Measurements from ENCODE around the gene SLC25A19.
A peak's percentile ranks its signal among the peaks of the same experiment; 100 is the strongest.
"Not testable (repeated sequence)": the region's sequence is repeated elsewhere in the genome, so short reads cannot be mapped to it uniquely, and the experiment has no call there.

Gene SLC25A19

GRCh38 chr17:75287221-75287620 is 2.0 kb downstream of the SLC25A19 start:
- no peak for TF ChIP-seq CTCF (conservative IDR thresholded peaks at IDR 0.05; ENCODE audit: low read length)
- no peak overlapping the region for H3K4me3 ChIP-seq (ENCODE audit: low read length)
- no peak for DNase-seq (ENCODE audit: low read depth)

GRCh38 chr17:75285123-75285522 is 4.1 kb downstream of the SLC25A19 start:
- TF ChIP-seq CTCF (conservative IDR thresholded peaks at IDR 0.05; ENCODE audit: low read length): no peak
- DNase-seq (ENCODE audit: low read depth): no peak
- H3K4me3 ChIP-seq (ENCODE audit: low read length): no peak overlapping the region

- DNase-seq (ENCODE audit: low read depth); H3K4me3 ChIP-seq (ENCODE audit: low read length): not testable (repeated sequence)
These were observed 9.0 kb downstream of the SLC25A19 start for GRCh38 chr17:75280189-75280588.

GRCh38 chr17:75277664-75278071 is 11.6 kb downstream of the SLC25A19 start:
- TF ChIP-seq CTCF (conservative IDR thresholded peaks at IDR 0.05; ENCODE audit: low read length): no peak
- peak; percentile 92 for DNase-seq (ENCODE audit: low read depth)
- no peak overlapping the region for H3K4me3 ChIP-seq (ENCODE audit: low read length)

GRCh38 chr17:75273977-75274708 is 15.1 kb downstream of the SLC25A19 start:
- DNase-seq (ENCODE audit: low read depth): peak; percentile 75
- no peak for TF ChIP-seq CTCF (conservative IDR thresholded peaks at IDR 0.05; ENCODE audit: low read length)
- no peak overlapping the region for H3K4me3 ChIP-seq (ENCODE audit: low read length)

GRCh38 chr17:75272848-75273184 is 16.4 kb downstream of the SLC25A19 start:
- no peak overlapping the region for H3K4me3 ChIP-seq (ENCODE audit: low read length)
- no peak for DNase-seq (ENCODE audit: low read depth)
- no peak for TF ChIP-seq CTCF (conservative IDR thresholded peaks at IDR 0.05; ENCODE audit: low read length)

- peak; percentile 76 for DNase-seq (ENCODE audit: low read depth)
- no peak for TF ChIP-seq CTCF (conservative IDR thresholded peaks at IDR 0.05; ENCODE audit: low read length)
- peak overlapping the region; percentile 72 for H3K4me3 ChIP-seq (ENCODE audit: low read length)
These were observed 17.0 kb downstream of the SLC25A19 start for GRCh38 chr17:75271955-75272847.
